HFF-Myc (cell line): ENCODE data around the gene SGPP2.
"Not testable (repeated sequence)": the region's sequence is repeated elsewhere in the genome, so short reads cannot be mapped to it uniquely, and the experiment has no call there.

ENCODE experiments used
- DNase-seq: peaks from one replicate; pipeline ENCODE4 v3.0.0-alpha.2; 2011; ENCODE audit warnings: low read depth; ENCODE audit errors: extremely low read depth
- H3K4me3 ChIP-seq: replicated peaks from 2 replicates; pipeline ENCODE4 v1.5.1; 2011; ENCODE audit warnings: low read depth, mild to moderate bottlenecking, control low read depth, low read length
- TF ChIP-seq, protein P1 (sequence below): IDR thresholded peaks from 2 replicates; pipeline ENCODE4 v1.5.1; 2012; ENCODE audit warnings: mild to moderate bottlenecking, low read depth, low read length, control low read depth; ENCODE audit errors: missing control alignments

Gene SGPP2

GRCh38 chr2:222393733-222394267 is 30.5 kb upstream of the SGPP2 start:
- H3K4me3 ChIP-seq, result no peak overlapping the region
- TF ChIP-seq, protein P1, sequence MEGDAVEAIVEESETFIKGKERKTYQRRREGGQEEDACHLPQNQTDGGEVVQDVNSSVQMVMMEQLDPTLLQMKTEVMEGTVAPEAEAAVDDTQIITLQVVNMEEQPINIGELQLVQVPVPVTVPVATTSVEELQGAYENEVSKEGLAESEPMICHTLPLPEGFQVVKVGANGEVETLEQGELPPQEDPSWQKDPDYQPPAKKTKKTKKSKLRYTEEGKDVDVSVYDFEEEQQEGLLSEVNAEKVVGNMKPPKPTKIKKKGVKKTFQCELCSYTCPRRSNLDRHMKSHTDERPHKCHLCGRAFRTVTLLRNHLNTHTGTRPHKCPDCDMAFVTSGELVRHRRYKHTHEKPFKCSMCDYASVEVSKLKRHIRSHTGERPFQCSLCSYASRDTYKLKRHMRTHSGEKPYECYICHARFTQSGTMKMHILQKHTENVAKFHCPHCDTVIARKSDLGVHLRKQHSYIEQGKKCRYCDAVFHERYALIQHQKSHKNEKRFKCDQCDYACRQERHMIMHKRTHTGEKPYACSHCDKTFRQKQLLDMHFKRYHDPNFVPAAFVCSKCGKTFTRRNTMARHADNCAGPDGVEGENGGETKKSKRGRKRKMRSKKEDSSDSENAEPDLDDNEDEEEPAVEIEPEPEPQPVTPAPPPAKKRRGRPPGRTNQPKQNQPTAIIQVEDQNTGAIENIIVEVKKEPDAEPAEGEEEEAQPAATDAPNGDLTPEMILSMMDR, result no peak
- DNase-seq, result no peak

GRCh38 chr2:222398446-222398885 is 25.9 kb upstream of the SGPP2 start:
- DNase-seq, result peak; percentile 6
- TF ChIP-seq, protein P1, result no peak
- H3K4me3 ChIP-seq, result no peak overlapping the region

DNA sequence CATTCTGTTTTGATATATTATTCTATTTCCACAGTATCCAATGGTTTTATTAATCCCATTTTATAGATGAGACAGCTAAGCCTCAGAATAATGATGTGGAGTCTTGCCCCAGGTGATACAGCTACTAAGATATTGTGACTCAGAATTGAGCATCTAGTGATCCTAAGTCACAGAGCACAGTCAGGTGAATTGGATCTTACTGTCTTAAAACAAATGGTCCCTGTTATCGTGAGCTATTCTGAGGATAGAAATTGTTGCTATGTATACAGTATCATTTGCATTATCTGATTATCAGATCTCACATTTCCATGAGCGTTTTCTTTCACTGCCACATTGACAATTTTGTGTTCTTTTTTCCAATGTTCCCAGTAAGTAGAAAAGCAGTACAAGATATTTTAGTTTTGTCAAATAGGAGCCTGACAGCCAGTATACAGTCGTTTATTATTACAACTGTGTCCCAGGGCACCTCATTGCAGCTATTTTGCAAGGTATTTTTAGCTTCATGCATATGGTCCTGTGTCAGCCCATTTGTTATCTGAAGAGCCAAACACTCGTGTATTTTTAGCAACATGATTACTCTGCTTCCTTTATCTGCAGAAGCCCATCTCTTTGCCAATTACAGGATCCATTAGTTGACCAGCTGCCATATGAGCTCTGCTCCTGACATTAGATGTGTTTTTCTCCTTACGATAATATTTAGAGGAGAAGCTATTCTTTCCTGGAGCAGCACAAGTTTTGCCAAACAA is 25.1 kb upstream of the SGPP2 start:
- TF ChIP-seq, protein P1, result no peak
- H3K4me3 ChIP-seq, result no peak overlapping the region
- no peak for DNase-seq

DNA sequence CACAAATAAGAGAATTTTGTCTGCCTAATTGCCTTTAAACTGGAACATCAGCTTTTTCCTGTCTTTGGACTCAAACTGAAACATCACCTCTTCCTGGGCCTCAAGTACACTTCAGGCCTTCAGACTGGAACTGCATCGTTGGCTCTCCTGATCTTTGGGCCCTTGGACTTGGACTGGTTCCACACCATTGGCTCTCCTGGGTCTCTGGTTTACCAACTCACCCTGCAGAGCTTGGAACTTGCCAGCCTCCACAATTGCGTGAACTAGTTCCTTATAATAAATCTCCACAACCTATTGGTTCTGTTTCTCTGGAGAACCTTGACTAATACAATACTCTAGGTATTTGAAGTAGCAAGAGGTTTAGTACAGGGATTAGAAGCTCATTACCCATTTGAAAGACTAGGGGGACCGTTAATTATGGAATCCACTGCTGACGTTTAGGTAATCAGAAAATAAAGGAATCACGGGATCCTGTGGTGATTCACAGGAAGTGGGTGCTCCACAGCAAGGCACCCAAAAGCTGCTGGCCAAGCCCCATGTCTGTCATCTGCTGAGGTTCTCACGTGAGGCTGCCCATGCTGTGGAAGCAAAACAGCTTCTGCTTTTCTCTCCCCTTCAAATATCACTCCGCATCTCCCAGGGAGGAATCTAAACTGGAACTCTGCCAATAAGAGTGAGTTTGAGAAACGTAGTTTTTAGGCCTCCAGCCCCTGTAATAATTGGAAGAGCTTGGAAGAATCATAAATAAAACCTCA is 20.0 kb upstream of the SGPP2 start:
- TF ChIP-seq, protein P1, result no peak
- no peak for DNase-seq

DNA sequence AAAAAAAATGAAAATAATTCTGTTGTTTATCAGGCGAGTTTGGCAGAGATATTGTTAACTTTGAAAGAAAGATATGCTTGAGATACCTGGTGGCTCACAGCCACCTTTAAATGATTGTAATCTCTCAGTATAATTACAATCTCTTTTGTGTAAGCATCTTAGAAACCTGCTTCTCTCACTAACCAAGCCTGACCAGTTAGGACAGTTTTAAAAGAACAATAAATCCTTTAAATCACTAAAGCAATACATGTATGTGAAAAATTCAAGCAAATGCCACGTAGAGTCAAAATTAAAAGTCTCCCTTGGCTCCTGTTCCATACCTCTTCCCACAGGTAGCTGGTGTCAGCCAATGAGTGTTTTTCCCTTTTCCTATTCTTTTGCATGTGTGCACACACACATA is 15.7 kb upstream of the SGPP2 start:
- TF ChIP-seq, protein P1, result no peak
- H3K4me3 ChIP-seq, result no peak overlapping the region
- no peak for DNase-seq

More for the DNA sequence above, 20.0 kb upstream of the SGPP2 start:
- H3K4me3 ChIP-seq, result no peak overlapping the region

GRCh38 chr2:222410534-222410933 is 13.8 kb upstream of the SGPP2 start:
- no peak overlapping the region for H3K4me3 ChIP-seq
- DNase-seq, result no peak
- TF ChIP-seq, protein P1, result no peak

- not testable (repeated sequence) for DNase-seq, H3K4me3 ChIP-seq
These were observed 12.0 kb upstream of the SGPP2 start for GRCh38 chr2:222412334-222412733.
